Measurements from ENCODE around the gene LIN52. TPM values are rescaled to one million over a fixed set of nuclear protein-coding genes. Genes with fewer than 3 reads are reported as not detected.

LIN52 gene
- total and polyA plus RNA-seq, 8 donors, result 10.1 to 16.7 (median 15.4) TPM

DNA sequence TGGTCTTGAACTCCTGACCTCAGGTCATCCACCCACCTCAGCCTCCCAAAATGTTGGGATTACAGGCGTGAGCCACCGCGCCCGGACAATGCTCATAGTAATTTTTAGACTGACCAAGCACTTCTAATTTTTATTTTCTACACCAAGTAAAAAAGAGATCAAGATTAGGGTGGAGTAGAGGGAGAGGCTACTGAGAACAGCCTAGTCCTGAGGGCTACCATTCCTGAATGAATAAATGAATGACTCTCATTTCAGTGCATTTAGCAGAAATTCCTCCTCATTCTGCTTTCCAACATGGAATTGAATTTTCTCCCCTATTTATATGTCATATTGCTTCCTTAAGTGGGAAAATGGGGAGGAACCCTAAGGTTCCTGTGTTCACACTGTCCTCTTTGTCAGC is 39.2 kb upstream of the LIN52 start:
- H3K4me3 ChIP-seq, result no peak overlapping the region
- H3K27ac ChIP-seq, result no peak overlapping the region
- TF ChIP-seq, protein P1, sequence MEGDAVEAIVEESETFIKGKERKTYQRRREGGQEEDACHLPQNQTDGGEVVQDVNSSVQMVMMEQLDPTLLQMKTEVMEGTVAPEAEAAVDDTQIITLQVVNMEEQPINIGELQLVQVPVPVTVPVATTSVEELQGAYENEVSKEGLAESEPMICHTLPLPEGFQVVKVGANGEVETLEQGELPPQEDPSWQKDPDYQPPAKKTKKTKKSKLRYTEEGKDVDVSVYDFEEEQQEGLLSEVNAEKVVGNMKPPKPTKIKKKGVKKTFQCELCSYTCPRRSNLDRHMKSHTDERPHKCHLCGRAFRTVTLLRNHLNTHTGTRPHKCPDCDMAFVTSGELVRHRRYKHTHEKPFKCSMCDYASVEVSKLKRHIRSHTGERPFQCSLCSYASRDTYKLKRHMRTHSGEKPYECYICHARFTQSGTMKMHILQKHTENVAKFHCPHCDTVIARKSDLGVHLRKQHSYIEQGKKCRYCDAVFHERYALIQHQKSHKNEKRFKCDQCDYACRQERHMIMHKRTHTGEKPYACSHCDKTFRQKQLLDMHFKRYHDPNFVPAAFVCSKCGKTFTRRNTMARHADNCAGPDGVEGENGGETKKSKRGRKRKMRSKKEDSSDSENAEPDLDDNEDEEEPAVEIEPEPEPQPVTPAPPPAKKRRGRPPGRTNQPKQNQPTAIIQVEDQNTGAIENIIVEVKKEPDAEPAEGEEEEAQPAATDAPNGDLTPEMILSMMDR (IDR thresholded peaks at IDR 0.05), result no peak
- no peak for DNase-seq
- no peak for ATAC-seq
- no peaks in the 10 kb centered on the region for H3K36me3 ChIP-seq
- no peaks in the 10 kb centered on the region for H3K27me3 ChIP-seq
- no peaks in the 10 kb centered on the region for H3K9me3 ChIP-seq
- no peaks in the 10 kb centered on the region for H3K4me1 ChIP-seq
- intact Hi-C loops (cut with DNase I), result no loop called here

DNA sequence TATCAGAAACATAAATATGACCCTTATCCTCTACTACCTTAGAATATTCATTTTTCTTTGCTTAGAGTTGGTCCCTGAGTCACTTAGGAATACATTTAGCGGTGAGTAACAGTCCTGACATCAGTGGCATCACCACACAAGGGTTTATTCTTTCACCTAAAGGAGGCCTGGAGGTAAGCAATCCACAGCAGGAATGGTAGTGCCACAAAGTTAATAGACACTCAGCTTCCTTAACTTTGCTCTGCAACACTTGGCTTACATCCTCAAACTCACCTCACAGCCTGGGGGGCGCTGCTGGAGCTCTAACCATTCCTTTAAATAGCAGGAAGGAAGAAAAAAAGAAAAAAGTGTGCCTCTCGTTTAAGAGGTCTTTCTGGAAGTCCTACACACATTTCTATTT is 36.5 kb upstream of the LIN52 start:
- Histone ChIP-seq H3K4me1 (no peaks in the 10 kb centered on the region), H3K36me3 (no peaks in the 10 kb centered on the region), H3K4me3 (no peak overlapping the region), H3K27me3 (no peaks in the 10 kb centered on the region), H3K9me3 (no peaks in the 10 kb centered on the region), H3K27ac (no peak overlapping the region)
- ATAC-seq (no peak), DNase-seq (no peak)
- intact Hi-C loops (cut with DNase I), result no loop called here
- TF ChIP-seq, protein P1 (IDR thresholded peaks at IDR 0.05), result no peak

DNA sequence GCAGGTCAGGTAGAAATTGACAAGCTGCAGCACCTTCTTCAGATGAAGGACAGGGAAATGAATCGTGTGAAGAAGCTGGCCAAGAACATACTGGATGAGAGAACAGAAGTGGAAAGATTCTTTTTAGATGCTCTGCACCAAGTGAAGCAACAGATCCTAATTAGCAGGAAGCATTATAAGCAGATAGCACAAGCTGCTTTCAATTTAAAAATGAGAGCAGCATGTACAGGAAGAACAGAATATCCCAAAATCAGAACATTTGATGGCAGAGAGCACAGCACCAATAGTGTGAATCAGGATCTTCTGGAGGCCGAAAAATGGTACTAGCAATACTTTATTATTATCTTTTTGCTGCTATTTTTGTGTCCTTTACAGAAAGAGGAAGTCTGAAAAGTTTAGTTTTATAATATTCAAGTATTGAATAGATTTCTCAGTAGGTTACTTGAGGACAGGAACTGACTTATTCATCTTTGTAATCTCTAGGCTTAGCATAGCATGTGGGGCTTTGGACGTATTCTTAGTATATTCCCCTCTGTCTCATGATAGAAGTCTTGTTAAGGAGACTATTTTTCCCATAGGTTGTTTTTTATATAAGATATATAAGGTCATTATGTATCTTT is 34.8 kb upstream of the LIN52 start:
- Histone ChIP-seq H3K4me3 (no peak overlapping the region), H3K27ac (no peak overlapping the region), H3K4me1 (no peaks in the 10 kb centered on the region), H3K9me3 (no peaks in the 10 kb centered on the region), H3K27me3 (no peaks in the 10 kb centered on the region), H3K36me3 (no peaks in the 10 kb centered on the region)
- intact Hi-C loops (cut with DNase I), result no loop called here
- DNase-seq (no peak), ATAC-seq (no peak)
- TF ChIP-seq, protein P1 (IDR thresholded peaks at IDR 0.05), result no peak

DNA sequence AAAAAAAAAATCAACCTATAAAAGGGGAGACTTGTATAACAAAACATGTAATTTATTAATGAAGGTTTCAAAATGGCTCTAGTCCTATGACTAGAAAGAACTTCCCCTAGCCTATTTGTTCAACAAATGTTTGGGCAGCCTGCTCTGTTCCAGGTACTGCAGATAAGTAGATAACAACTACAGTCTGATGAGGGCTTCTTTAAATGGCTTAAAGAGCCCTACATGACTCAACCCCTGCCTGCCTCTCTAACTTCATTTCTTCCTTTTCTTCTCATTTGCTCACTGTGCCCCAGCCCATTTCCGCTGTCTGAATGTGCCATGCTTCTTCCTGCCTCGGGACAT is 22.0 kb upstream of the LIN52 start:
- TF ChIP-seq, protein P1 (IDR thresholded peaks at IDR 0.05), result no peak
- no peak overlapping the region for H3K27ac ChIP-seq
- H3K4me1 ChIP-seq, result no peaks in the 10 kb centered on the region
- DNase-seq, result no peak
- H3K27me3 ChIP-seq, result no peaks in the 10 kb centered on the region
- H3K9me3 ChIP-seq, result no peaks in the 10 kb centered on the region
- intact Hi-C loops (cut with DNase I), result no loop called here
- no peak overlapping the region for H3K4me3 ChIP-seq
- ATAC-seq, result no peak
- peaks cover 0 to 80% of the 10 kb centered on the region in 2 donors for H3K36me3 ChIP-seq

DNA sequence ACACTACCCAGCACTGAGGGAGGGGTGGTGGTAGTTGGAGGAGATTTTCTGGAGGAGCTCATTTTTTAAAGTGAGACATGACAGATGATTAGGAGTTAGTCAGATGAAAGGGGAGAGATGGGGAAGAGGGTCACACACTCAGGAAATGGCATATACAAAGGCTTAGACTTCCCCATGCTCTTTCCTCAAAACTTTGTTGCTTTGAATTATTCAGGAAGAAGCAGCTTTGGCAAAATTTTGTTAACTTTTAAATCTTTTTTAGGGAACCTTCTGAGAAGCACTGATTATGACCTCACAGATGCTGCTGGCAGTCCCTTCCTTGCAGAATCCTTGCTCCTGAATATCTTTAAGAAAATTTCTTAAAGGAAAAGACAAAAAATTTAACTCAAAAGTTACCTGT is 20.3 kb upstream of the LIN52 start:
- TF ChIP-seq, protein P1 (IDR thresholded peaks at IDR 0.05), result no peak
- H3K4me3 ChIP-seq, result no peak overlapping the region
- H3K36me3 ChIP-seq, result peaks cover 0 to 72% of the 10 kb centered on the region in 2 donors
- no peaks in the 10 kb centered on the region for H3K27me3 ChIP-seq
- intact Hi-C loops (cut with DNase I), result no loop called here
- no peak for DNase-seq
- ATAC-seq, result no peak
- no peak overlapping the region for H3K27ac ChIP-seq
- no peaks in the 10 kb centered on the region for H3K9me3 ChIP-seq
- H3K4me1 ChIP-seq, result no peaks in the 10 kb centered on the region
